ENCODE data around the gene TMEM37.

Gene TMEM37

DNA sequence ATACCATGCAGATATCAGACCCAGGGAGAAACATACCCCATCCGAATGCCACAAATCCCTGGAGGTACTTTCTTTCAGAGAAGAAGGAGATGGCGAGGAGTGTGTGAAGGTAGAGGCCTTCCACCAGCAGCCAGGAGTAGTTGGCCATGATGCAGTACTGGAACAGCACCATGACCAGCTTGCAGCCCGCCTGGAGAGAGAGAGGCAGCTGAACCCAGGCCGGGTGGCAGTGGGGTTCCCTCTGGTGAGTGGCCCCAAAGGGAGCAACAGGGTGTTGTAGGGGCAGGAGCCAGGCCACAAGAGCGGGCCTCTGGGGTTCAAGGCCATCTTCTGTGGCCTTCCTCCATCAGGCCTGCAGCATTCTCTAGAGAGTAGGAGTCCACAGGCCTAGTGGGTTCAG lies 30.2 kb downstream of the TMEM37 start:
- no peak for DNase-seq

GRCh38 chr2:119462574-119462973 lies 30.9 kb downstream of the TMEM37 start:
- DNase-seq, result no peak

GRCh38 chr2:119463136-119463535 lies 31.5 kb downstream of the TMEM37 start:
- DNase-seq, result no peak

GRCh38 chr2:119463990-119464389 lies 32.3 kb downstream of the TMEM37 start:
- no peak for DNase-seq

- no peak for DNase-seq
These were observed 33.3 kb downstream of the TMEM37 start for GRCh38 chr2:119464981-119465380.

- DNase-seq, result no peak
These were observed 34.0 kb downstream of the TMEM37 start for GRCh38 chr2:119465687-119466086.

DNA sequence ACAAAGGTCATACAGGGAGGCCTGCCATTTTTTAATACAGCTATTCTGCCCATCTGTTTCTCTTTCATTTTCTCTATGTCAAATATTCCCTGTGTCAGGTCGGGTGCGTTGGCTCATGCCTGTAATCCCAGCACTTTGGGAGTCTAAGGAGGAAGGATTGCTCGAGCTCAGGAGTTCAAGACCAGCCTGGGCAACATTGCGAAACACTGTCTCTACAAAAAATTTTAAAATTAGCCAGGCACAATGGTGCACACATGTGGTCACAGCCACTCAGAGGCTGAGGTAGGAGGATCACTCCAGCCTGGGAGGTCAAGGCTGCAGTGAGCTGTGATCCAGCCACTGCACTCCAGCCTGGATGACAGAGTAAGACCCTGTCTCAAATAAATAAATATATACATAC lies 34.7 kb downstream of the TMEM37 start:
- DNase-seq, result no peak

DNA sequence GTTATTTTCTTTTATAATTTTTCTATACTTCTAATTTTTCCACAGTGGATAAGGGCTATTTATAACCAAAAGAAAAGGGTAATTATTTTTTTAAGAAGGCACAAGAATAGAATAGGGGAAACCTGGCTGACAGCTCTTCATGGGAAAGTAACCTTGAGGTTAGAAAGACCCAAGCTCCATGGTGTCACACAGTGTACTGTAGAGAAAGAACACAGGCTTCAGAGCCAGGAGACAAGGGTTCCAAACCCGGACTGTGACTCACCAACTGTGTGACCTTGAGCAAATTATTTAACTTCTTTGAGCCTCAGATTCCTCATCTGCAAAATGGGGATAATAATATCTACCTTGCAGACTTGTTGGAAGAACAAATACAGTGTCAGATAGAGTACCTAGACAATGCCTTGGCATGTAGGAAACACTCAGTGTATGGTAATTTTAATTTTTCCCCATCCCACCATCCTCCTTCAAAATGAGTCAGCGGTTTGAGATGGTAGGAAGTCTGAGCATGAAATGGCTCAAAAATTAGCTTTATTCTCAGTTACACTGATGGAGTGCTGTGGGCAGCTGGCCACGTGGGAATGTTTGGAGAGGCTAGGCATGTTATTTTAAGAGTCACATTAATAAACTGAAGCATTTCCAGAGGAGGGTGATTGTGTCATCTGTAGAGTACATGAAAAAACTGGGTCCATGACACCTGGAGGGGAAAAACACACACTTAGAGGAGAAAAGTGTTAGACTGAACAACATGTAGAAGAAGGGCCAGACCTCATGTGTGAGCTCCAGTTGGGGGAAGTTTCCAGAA lies 36.7 kb downstream of the TMEM37 start:
- no peak for DNase-seq

DNA sequence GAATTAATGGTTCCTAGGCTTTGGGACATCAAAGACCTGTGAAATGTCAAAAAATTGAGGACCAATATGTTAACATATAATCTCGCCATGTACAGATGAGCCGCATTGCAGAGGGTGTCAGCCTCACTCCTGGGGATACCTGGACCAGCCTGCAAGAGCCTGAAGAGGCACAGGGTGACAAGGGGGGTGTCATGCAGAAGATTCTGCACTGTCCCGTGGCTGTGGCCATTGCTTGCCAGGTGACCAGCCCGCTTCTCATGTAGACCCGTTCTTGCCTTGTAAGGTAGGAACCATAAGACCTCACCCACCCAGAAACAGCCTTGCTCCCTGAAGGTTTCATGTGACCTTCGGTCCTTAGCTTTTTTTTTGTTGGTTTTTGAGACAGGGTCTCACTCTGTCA lies 37.5 kb downstream of the TMEM37 start:
- no peak for DNase-seq

- DNase-seq, result no peak
These were observed 38.1 kb downstream of the TMEM37 start for GRCh38 chr2:119469661-119470297.

DNA sequence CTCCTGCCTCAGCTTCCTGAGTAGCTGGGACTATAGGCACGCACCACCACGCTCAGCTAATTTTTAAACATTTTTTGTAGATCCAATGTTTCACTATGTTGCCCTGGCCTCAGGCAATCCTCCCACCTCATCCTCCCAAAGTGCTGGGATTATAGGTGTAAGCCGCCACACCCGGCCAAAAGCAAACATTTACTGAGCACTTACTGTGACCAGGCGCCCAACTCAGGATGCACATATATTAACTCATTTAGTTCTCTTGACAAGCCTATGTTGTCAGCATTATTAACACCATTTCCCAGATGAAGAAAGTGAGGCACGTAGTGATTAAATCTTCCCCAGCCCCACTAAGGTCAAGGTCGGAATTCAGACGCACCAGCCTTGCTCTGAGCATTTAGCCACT lies 41.1 kb downstream of the TMEM37 start:
- no peak for DNase-seq

- DNase-seq, result peak; percentile 42
These were observed 42.1 kb downstream of the TMEM37 start for GRCh38 chr2:119473621-119474370.

GRCh38 chr2:119474371-119475224 lies 42.9 kb downstream of the TMEM37 start:
- DNase-seq, result peak; percentile 43

- peak; percentile 50 for DNase-seq
These were observed 43.7 kb downstream of the TMEM37 start for GRCh38 chr2:119475225-119475856.

GRCh38 chr2:119475857-119476244 lies 44.2 kb downstream of the TMEM37 start:
- no peak for DNase-seq

DNA sequence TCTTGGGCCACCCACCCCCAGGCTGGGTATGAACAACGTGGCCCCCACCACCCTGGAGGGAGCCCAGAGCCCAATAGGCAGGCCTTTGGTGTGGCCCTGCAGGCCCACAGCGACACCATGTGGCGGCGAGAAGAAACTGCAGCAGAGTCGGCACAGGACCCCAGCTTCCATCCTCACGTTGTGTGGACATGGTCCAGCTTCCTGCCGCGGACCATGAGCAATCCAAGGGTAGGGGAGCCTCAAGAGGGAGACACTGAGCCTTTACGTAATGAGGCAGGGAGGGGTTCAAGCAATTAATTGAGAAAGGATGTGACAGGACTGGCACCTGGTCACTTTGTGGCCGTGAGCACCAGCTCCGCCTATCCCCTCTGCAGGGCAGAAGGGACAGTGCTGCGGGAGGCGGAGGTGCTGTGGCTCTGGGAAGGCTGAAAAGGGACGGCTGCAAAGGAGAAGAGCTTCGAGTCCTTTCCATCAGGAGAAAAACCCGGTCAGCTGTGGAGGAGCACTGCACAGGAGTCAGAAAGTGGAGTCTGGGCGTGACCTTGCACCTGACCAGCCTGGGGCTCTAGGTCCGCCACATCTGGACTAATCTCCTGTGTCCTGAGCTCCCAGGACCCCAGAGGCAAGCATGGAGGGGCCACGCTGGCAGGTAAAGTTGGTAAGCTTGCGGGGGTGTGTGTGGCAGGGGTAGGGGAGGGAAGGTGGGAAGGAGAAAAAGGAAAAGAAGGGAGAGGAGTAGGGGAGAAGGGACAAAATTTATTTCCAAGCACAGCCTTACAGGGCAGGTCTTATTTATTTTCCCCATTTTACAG lies 44.9 kb downstream of the TMEM37 start:
- DNase-seq, result peak; percentile 89

GRCh38 chr2:119477113-119477505 lies 45.5 kb downstream of the TMEM37 start:
- DNase-seq, result peak; percentile 31

DNA sequence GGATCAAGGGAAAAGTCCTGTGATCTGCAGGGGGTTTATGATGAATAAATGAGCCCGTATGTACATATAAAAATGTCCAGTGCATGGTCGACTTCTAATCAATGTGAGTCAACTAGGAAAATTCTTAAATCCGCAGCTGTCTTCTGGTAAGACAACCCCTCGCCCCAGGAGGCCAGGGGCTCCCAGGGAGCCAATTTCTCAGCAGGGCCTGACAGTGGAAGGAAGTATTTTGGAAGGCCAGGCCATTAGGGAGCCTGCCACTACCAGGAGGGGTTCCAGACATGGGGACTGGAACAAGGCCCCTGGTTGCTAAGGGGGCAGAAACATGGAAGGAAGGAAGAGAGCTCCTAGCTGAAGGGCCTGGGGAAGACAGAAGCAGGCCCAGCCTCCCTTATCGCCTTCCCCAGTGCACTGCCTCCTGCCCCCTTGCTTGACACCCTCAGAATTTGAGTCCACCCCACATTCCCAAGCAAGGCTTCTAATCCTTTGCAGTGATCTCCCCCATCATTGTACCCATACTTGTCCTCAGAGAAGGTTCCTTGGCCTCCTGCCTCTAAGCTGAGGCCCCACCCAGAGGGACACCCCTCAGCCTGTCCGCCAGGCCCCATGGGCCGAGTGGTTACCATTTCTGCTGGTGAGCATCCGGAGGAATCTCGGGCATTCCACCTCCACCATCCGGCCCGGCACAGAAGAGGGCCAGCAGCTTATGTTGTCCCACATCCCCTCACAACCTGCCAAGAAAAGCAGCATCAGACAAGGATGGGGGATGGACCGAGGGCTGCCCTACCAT lies 46.7 kb downstream of the TMEM37 start:
- peak; percentile 48 for DNase-seq

DNA sequence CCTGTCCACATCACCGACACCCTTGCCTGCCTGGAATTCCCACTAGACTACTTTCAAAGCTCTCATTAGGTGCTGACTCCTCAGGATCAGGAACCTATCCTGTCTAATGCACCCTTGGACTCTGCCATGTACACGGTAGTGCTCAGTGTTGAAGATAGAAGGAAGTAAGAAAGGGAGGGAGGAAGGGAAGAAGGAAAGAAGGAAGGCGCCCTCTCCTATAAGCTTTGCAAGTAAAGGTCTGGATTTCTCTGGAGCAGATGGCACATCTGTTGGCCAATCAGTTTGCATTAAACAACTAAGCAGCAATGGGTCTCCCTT lies 47.3 kb downstream of the TMEM37 start:
- no peak for DNase-seq

DNA sequence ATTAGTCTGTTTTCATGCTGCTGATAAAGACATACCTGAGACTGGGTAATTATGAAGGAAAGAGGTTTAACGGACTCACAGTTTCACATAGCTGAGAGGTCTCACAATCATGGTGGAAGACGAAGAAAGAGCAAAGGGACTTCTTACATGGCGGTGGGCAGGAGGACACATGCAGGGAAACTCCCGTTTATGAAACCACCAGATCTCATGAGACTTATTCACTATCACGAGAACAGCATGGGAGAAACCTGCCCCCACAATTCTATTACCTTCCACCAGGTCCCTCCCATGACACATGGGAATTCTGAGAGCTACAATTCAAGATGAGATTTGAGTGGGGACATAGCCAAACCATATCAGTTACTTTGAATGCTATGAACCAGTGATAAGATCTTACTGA lies 48.5 kb downstream of the TMEM37 start:
- no peak for DNase-seq

DNA sequence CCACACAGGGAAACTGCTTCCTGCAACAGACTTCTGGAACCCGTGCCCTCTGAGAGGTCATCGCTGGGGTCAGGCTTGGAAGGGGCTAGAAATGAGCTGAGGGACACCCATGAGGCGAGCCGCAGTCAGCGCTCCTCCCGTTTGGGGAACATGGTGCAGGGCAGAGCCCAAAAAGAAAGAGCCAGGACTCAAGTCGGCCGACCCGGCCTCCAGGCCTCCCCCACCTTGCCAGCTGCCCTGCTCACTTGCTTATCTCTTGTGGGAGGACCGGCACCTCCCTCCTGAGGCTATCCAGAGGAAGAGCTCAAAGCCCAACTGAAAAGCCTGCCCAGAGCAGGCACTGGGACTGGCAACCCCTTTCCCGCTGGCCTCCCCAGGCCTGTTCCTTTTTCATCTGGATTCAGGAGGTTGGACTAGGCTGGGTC lies 49.1 kb downstream of the TMEM37 start:
- peak; percentile 52 for DNase-seq
